ENCODE results near the gene GLRX5.

Gene GLRX5

GRCh38 chr14:95531969-95532368 lies 2.9 kb upstream of the GLRX5 start:
- DNase-seq (ENCODE audit: insufficient read length, low spot score) (no peak), FAIRE-seq (no peak)

- no peak for FAIRE-seq
- DNase-seq (ENCODE audit: insufficient read length, low spot score): no peak
These were observed 1.4 kb upstream of the GLRX5 start for GRCh38 chr14:95533391-95533821.

DNA sequence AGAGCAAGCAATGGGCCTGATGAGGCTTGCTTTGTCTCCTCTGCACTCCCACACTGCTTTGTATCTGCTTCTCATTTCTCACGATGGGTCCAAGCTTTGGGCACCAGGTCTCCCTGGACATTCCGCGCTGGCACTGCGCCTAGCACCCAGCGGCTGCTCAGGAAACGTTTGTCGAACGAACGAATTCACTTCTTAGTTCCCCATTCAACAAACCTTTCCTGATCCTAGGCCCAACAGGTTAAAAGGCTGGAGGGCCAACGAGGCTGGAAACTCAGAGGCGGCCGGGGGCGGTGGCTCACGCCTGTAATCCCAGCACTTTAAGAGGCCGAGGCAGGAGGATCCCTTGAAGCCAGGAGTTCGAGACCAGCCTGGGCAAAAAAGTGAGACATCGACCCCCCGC lies 1.0 kb upstream of the GLRX5 start:
- no peak for FAIRE-seq
- no peak for DNase-seq (ENCODE audit: insufficient read length, low spot score)

- FAIRE-seq: no peak
These were observed 574 bp downstream of the GLRX5 start for GRCh38 chr14:95535226-95536021.

GRCh38 chr14:95536036-95536593 lies 1.3 kb downstream of the GLRX5 start:
- no peak for DNase-seq (ENCODE audit: insufficient read length, low spot score)
- FAIRE-seq: no peak

More at GRCh38 chr14:95535226-95536021, 574 bp downstream of the GLRX5 start:
- no peak for DNase-seq (ENCODE audit: insufficient read length, low spot score)

DNA sequence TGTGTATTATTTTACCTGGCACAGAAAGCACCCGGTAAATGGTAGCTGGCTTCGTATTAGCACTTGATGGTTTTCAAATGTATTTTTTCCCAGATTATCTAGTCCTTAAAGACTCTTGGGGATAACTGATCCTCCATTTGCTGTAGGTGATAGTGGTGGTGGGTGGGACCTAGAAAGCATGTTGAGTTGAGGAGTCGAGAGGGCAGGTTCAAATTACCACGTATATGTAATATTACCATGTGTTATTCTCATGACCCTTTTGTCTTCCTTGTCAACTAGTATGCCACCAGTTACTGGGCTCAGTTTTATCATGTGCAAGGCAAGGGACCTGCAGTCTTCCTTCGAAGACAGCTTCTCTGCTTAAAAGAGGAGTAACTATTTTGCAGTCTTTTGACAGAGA lies 1.8 kb downstream of the GLRX5 start:
- DNase-seq (ENCODE audit: insufficient read length, low spot score) (no peak), FAIRE-seq (no peak)

GRCh38 chr14:95537298-95538089 lies 2.6 kb downstream of the GLRX5 start:
- no peak for FAIRE-seq
- no peak for DNase-seq (ENCODE audit: insufficient read length, low spot score)

DNA sequence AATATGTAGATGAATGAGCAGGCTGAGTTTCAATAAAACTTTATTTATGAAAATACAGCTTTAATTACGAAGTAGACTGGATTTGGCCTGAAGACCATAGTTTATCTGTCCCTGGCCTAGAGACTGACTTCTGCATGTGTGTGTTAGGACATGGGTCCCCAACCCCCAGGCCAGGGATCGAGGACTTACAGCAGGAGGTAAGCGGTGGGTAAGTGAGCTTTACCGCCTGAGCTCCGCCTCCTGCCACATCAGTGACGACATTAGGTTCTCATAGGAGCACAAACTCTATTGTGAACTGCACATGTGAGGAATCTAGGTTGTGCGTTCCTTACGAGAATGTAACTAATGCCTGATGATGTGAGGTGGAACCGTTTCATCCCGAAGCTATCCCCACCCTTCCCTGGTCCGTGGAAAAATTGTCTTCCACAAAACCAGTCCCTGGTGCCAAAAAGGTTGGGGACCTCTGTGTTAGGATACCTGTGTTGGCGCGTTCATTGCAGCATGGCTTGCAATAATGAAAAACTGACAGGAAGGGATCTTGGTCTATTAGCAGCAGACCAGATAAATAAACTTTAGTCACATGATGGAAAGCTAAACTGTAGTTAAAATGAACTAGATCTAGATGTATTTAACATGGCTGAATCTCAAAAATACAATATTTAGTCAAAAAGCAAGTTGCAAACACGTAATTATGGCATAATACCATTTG lies 4.1 kb downstream of the GLRX5 start:
- no peak for FAIRE-seq
- no peak for DNase-seq (ENCODE audit: insufficient read length, low spot score)

DNA sequence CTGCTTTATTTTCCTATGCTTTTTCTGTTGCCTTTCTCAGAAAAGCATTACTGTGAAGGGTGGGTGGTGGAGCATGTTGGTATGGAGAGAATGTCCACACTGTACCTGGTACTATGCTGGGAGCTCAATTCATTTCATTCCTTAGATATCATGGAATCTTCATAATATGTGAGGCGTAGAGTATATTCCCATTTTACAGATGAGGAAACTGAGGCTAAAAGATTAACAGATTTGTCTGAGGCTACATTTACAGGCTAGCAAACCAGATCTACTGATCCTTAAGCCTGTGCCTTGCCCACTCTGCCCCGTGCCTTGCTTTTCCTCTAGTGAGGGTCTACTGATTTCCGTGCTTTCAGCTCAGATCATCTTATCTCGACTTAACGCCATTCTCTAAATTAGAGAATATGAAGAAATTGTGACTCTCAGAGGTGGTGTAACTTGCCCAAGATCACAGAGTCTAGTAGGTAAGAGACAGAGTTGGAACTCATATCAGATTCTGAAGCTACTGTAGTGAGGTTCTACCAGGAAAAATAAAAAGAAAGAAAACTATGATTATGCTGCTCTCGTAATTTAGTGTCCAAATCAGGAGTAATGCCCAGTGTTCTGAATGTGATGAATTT lies 5.5 kb downstream of the GLRX5 start:
- FAIRE-seq: no peak

DNA sequence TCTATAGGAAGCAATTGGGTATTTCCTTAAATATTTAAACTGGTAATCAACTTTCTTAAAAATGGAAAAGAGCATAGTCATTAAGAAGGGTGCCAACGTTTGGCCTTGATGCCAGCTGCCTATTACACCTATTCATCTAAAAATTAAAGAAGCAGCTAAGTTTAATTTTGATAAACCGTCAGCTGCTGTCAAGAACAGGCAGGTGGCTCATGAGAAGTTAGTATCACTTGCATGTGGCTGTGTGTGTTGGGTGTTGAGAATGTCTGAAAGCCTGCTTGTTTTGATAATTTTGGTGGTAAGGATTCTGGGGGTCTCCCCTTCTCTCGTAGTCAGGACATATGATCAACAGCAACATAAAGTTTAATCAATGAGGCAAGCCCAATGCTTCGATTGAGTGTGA lies 6.5 kb downstream of the GLRX5 start:
- DNase-seq (ENCODE audit: insufficient read length, low spot score) (no peak), FAIRE-seq (no peak)

More for the DNA sequence above, 5.5 kb downstream of the GLRX5 start:
- DNase-seq (ENCODE audit: insufficient read length, low spot score): no peak

- FAIRE-seq: no peak
- DNase-seq (ENCODE audit: insufficient read length, low spot score): no peak
These were observed 7.4 kb downstream of the GLRX5 start for GRCh38 chr14:95541932-95542930.

DNA sequence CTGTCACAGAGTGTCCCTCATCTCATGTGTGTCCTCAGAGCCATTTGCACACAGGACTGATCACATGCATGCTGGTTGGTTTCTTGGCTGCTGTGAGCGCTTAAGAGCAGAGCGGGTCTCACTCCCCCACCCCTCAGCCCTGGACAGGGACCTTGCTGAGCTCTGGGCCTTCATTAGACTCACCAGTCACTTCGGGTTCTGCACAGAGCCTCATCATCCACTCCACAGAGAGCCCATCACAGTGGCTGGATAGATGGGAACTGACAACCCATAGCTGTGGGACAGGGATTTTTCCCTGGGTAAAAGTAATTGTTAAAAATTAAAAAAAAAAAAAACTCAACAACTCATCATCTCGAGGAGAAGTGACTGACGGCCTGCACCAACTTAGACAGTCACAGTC lies 8.2 kb downstream of the GLRX5 start:
- FAIRE-seq (no peak), DNase-seq (ENCODE audit: insufficient read length, low spot score) (no peak)

- no peak for DNase-seq (ENCODE audit: insufficient read length, low spot score)
- no peak for FAIRE-seq
These were observed 9.7 kb downstream of the GLRX5 start for GRCh38 chr14:95544588-95544987.

GRCh38 chr14:95545515-95546168 lies 10.8 kb downstream of the GLRX5 start:
- DNase-seq (ENCODE audit: insufficient read length, low spot score) (peak; percentile 62), FAIRE-seq (no peak)

DNA sequence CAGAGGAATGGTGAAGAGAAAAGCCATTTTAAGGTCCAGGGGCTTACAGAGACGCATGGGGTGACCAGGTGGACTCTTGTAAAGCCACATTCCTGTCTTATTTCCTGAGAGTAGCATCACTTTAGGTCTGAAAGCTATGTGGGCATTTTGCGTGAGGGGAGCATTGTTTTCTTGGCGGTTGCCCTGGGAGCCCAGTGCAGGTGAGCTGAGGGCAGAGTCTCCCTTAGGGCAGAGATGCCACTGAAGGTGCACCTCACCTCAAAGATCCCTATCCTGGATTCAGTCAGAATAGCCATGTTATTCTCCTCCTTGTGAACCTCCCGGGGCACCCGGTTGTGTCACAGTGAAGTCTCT lies 12.4 kb downstream of the GLRX5 start:
- DNase-seq (ENCODE audit: insufficient read length, low spot score) (no peak), FAIRE-seq (no peak)

GRCh38 chr14:95547626-95548327 lies 12.9 kb downstream of the GLRX5 start:
- peak; percentile 55 for DNase-seq (ENCODE audit: insufficient read length, low spot score)
- FAIRE-seq: peak; percentile 77

- FAIRE-seq (no peak), DNase-seq (ENCODE audit: insufficient read length, low spot score) (no peak)
These were observed 13.6 kb downstream of the GLRX5 start for GRCh38 chr14:95548328-95548929.

Data from HTR-8/SVneo (cell line).